LoVo (cell line): ENCODE data around the gene OPN3.

Experiments
- DNase-seq: peaks from one replicate; pipeline ENCODE4 v3.0.0-alpha.2; 2016; ENCODE audit warnings: low spot score

The OPN3 gene

DNA sequence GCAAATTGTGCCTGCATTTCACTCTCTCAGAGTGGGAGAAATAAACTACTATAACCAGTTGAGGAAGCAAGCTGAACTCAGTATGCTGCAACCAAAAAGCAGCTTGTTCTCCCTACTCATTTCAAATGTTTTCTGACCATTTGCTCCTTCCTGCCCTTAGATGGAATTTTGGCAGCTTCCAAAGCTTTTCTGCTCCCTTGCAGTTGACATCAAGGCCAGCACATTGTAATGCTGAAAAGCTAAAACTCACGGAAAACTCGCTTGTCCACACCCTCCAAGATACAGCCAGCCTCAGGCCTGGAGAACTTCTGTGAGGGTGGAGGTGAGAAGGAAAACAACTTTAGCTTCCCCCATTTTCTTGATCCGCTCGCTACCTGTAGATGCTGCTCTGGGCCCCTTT, 5.0 kb upstream of the OPN3 start:
- no peak for DNase-seq

DNA sequence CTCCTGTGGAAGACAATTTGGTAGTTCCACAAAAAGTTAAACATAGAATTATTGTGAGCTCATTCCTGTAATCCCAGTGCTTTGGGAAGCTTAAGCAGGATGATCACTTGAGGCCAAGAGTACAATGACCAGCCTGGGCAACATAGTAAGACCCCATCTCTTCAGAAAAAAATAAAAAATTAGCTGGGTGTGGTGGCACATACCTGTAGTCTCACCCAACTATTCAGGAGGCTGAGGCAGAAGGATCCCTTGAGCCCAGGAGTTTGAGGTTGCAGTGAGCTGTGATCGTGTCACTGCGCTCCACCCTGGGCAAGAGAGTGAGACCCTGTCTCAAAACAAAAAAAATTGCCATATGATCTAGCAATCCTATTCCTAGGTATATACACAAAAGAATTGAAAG, 4.1 kb upstream of the OPN3 start:
- no peak for DNase-seq

DNA sequence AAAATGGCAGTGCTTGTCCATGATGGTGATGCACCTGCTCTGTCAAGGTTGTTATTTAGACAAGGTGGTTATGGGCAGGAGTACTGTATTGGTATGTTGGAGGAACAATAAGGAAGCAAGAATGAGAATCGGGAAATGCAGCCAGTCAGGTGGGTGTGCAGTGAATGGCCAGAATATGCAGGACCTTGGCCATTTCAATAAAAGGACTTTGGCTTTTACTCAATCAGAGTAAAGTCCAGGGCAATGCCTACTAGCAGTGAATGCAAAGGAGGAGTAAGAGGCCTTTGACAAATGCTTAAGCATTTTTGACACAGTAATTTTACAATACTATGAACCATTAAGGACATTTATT, 2.4 kb upstream of the OPN3 start:
- DNase-seq = no peak

- DNase-seq = peak; percentile 68
These were observed 1.8 kb upstream of the OPN3 start for GRCh38 chr1:241641773-241642592.

- DNase-seq = peak; percentile 27
These were observed 876 bp upstream of the OPN3 start for GRCh38 chr1:241640867-241641622.

DNA sequence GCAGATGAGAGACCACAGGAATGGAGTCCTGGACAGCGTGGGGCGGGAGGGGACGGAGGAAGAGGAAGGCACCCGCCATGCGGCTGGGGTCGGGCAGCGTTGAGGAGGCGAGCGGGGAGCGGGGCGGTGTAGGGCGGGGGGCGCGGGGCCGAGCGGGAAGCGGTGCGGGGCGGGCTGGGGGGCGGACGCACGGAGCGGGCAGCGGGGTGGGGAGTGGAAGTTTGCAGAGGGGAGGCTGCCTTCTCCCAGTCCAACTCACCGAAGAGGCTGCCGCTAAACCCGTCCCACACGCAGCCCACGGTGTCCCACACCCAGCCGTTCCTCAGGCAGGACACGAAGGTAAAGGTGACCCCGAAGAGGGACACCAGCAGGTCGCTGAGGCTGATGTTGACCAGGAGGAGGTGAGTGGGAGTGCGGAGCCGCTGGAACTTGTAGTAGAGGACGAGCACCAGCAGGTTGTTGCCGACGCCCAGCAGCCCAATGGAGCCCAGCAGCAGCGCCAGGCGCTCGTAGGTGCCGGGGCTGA, 483 bp downstream of the OPN3 start:
- peak; percentile 12 for DNase-seq

DNA sequence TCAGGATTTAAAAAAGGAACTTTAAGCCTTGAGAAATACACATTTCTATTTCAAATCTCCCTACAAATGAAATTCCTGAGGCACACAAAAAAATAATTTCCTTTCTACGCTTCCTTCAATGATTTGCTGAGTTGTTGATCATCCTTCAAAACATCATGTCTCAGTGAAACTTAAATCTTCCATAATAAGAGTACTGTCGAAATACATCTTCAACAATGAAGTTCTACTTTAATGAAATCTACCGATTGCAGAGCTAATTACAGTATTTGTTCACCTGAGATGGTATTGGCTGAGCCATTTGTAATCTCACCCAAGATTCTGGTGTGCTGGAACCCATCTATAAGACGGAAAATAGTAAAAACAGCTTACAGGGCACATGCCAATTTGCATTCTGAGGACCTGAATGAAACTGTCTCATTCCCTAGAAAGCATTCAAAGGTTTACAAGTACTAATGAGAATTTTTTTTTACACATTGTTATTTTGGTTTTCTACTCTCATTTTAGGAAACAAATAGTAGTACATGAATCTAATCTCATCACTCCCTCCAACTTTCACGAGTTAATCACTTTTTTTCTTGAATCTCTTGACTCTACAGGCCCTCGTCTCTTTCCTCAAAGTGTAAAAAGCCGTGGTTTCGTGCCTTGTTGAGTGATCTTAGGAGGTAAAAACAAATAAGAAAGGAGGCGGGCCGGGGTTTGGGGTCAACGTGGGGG, 1.1 kb downstream of the OPN3 start:
- no peak for DNase-seq

GRCh38 chr1:241638099-241638682, 2.0 kb downstream of the OPN3 start:
- no peak for DNase-seq

- no peak for DNase-seq
These were observed 2.6 kb downstream of the OPN3 start for GRCh38 chr1:241637604-241638003.

GRCh38 chr1:241637046-241637590, 3.1 kb downstream of the OPN3 start:
- DNase-seq = no peak

- no peak for DNase-seq
These were observed 3.9 kb downstream of the OPN3 start for GRCh38 chr1:241636291-241636690.

- no peak for DNase-seq
These were observed 4.5 kb downstream of the OPN3 start for GRCh38 chr1:241635556-241636152.

GRCh38 chr1:241632987-241633386, 7.2 kb downstream of the OPN3 start:
- DNase-seq = no peak

DNA sequence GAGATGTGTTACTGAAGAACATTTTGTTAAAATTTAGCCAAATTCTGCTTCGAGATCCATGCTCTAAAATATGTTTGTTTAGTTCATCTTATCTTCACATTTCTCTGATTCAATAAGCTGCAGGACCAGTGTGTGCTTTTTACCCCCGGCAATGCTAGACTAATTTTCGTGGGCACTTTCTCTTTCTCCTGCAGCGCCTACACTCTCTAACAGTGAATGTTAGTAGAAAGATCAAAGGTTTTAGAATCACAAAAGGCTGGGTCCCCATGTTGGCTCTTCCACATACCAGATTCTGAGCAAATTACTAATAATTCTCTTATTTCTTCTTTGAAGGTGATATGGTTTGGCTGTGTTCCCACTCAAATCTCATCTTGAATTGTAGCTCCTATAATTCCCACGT, 8.5 kb downstream of the OPN3 start:
- DNase-seq = no peak

DNA sequence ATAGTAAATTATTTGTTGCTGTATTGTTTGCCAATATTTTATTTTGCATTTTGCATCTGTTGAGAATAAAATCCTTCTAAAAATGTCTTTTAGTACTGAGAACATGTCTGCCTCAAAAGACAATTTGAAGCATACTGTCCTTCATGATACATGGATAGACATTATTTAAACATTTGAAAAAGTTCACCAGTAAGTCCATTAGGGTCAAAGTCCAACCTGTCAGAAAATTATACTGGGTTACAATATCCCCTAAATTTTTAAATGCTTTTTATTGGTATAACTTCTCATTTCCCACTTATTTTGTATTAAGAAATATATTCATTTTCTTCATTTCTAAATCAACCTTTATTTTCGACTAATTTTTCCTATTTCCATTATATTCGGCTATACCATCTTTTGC, 9.3 kb downstream of the OPN3 start:
- DNase-seq = no peak

DNA sequence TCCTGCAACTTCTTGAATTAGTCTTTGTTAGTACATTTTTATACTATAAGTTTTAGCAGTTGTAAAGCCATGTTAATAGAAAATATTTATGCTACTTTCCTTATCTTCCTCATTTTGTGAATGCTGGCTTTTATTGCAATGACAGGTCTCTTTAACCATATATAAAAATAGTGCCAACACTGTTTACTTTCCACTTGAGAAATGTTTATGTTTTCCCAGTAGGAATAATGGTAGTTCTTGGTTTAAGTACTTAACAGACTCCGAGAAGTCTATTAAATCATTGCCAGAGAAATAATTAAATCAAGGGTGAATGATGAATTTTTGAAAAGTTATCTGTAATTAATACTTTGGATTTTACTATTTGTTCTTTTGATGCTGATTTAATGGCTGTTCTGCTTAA, 9.7 kb downstream of the OPN3 start:
- DNase-seq = no peak

GRCh38 chr1:241630005-241630404, 10.2 kb downstream of the OPN3 start:
- no peak for DNase-seq

- peak; percentile 58 for DNase-seq
These were observed 12.5 kb downstream of the OPN3 start for GRCh38 chr1:241627453-241628259.

- peak; percentile 63 for DNase-seq
These were observed 15.2 kb downstream of the OPN3 start for GRCh38 chr1:241624935-241625334.

- no peak for DNase-seq
These were observed 17.5 kb downstream of the OPN3 start for GRCh38 chr1:241622669-241623068.

GRCh38 chr1:241617426-241617825, 22.7 kb downstream of the OPN3 start:
- DNase-seq = no peak
